PFSK-1 (cell line): ENCODE measurements around the gene FEM1B.

Experiments
- FOXP2 ChIP-seq: optimal IDR thresholded peaks from 2 replicates; pipeline ENCODE3; 2011; ENCODE audit warnings: borderline replicate concordance, control low read depth, inconsistent platforms; ENCODE audit not compliant: insufficient read depth; ENCODE audit errors: extremely low read length, extremely low read depth
- POLR2AphosphoS5 ChIP-seq: IDR thresholded peaks from 2 replicates; pipeline ENCODE4 v1.6.1; 2012; ENCODE audit warnings: low read depth, mild to moderate bottlenecking, control low read depth, low read length, moderate library complexity
- SIN3A ChIP-seq: IDR thresholded peaks from 2 replicates; pipeline ENCODE4 v1.6.1; 2012; ENCODE audit warnings: mild to moderate bottlenecking, low read length, moderate library complexity, borderline replicate concordance; ENCODE audit not compliant: insufficient read depth
- TAF1 ChIP-seq: IDR thresholded peaks from 2 replicates; pipeline ENCODE4 v1.6.1; 2012; ENCODE audit warnings: low read length, control low read depth, borderline replicate concordance; ENCODE audit not compliant: insufficient read depth
- TF ChIP-seq, protein P1 (sequence below), 2 experiments: IDR thresholded peaks; 2 replicates each; pipeline versions ENCODE4 v1.6.1 to v1.8.0; 2011 to 2012; ENCODE audit warnings: low read depth in 2 of 2, low read length in 2 of 2, control low read depth in 1 of 2, inconsistent platforms in 1 of 2, mild to moderate bottlenecking in 1 of 2, moderate library complexity in 1 of 2; ENCODE audit not compliant: insufficient read depth in 1 of 2

Gene FEM1B

DNA sequence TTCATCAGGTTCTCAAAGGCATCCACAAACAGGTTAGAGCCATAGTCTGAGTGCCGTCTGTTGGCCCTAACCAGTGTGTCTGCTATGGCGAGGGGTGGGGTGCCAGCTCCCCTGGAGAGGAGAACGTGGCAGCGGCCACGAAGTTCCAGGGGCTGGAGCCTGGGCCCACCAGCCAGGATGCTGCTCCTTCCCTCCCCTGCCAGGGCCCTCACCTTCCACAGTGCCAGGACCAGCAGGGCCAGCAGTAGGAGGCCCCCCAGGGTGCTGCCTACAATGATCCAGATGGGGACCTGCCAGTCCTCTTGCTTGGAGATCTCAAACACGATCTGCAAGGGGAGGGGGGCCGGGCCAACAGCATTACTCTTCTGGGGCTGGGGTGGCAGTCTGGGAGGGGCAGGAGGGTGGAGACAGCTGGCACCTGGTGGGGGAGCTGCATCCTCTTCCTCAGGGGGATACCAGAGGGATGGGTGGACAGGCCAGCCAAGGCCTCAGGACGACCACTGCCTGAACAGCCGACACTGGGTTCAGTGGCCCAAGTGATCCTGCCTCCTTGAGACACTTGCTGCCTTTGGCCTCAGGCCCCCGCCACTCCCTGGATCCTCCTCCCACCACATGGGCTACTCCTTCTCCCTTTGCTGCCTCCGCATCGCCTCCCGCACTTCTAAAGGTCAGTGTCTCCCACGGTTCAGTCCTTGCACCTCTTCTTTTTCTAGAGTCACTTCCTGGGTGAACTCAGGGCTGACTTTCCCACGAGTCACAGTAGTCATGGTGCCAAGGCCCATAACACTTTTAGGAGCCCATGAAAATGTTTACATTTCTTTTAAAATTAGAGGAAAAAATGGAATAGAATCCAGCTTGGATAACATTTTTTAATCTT lies 26.3 kb downstream of the FEM1B start:
- TF ChIP-seq, protein P1, sequence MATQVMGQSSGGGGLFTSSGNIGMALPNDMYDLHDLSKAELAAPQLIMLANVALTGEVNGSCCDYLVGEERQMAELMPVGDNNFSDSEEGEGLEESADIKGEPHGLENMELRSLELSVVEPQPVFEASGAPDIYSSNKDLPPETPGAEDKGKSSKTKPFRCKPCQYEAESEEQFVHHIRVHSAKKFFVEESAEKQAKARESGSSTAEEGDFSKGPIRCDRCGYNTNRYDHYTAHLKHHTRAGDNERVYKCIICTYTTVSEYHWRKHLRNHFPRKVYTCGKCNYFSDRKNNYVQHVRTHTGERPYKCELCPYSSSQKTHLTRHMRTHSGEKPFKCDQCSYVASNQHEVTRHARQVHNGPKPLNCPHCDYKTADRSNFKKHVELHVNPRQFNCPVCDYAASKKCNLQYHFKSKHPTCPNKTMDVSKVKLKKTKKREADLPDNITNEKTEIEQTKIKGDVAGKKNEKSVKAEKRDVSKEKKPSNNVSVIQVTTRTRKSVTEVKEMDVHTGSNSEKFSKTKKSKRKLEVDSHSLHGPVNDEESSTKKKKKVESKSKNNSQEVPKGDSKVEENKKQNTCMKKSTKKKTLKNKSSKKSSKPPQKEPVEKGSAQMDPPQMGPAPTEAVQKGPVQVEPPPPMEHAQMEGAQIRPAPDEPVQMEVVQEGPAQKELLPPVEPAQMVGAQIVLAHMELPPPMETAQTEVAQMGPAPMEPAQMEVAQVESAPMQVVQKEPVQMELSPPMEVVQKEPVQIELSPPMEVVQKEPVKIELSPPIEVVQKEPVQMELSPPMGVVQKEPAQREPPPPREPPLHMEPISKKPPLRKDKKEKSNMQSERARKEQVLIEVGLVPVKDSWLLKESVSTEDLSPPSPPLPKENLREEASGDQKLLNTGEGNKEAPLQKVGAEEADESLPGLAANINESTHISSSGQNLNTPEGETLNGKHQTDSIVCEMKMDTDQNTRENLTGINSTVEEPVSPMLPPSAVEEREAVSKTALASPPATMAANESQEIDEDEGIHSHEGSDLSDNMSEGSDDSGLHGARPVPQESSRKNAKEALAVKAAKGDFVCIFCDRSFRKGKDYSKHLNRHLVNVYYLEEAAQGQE (IDR thresholded peaks at IDR 0.05; ENCODE audit: insufficient read depth in 1 of 2, low read depth in 2 of 2, low read length in 2 of 2): no peak
- TF ChIP-seq FOXP2: no peak
- no peak for TF ChIP-seq SIN3A
- no peak for TF ChIP-seq TAF1
- TF ChIP-seq POLR2AphosphoS5: no peak

GRCh38 chr15:68304589-68305337 lies 27.2 kb downstream of the FEM1B start:
- TF ChIP-seq FOXP2 (no peak), POLR2AphosphoS5 (no peak), SIN3A (no peak), TAF1 (no peak)
- TF ChIP-seq, protein P1 (IDR thresholded peaks at IDR 0.05; ENCODE audit: insufficient read depth in 1 of 2, low read depth in 2 of 2, low read length in 2 of 2): no peak

GRCh38 chr15:68305420-68305871 lies 27.9 kb downstream of the FEM1B start:
- no peak for TF ChIP-seq SIN3A

DNA sequence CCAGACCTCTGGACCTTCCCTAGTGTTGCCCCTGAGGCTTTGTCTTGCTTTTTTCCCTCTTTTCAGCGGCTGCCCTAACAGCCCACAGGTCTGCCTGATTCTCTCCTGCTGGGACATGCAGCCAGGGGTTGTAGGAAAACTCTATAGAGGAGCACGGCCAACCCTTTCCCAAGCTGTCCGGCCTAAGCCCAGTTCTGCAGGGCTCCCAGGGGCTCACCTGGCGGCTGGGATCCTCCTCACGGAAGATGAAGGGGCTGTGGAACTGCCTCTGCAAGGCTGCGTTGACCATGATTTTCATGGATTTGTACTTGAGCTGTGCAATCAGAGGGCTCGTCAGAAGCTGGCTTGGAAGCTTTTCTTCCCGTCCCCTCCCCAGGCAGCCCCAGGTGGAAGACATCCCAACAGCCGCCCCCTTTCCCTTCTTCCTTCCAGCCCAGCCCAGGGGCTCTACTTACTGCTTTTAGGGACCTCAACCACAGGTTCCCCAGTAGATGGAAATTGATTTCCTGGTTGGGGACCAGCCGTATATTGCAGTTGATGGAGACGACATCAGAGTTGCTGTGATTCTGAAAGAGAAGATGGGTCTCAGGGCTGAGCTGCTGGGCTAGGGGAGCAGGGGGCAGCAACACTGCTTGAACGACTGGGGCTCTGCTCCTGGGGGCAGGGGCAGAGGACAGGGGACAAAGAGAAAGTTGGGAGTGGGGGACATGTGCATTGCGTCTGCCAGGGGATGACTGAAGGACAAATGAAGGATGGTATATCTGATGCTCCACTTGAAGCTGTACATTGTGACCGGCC lies 29.8 kb downstream of the FEM1B start:
- TF ChIP-seq POLR2AphosphoS5: no peak
- TF ChIP-seq, protein P1 (IDR thresholded peaks at IDR 0.05; ENCODE audit: insufficient read depth in 1 of 2, low read depth in 2 of 2, low read length in 2 of 2): no peak
- no peak for TF ChIP-seq FOXP2
- no peak for TF ChIP-seq SIN3A
- TF ChIP-seq TAF1: no peak

DNA sequence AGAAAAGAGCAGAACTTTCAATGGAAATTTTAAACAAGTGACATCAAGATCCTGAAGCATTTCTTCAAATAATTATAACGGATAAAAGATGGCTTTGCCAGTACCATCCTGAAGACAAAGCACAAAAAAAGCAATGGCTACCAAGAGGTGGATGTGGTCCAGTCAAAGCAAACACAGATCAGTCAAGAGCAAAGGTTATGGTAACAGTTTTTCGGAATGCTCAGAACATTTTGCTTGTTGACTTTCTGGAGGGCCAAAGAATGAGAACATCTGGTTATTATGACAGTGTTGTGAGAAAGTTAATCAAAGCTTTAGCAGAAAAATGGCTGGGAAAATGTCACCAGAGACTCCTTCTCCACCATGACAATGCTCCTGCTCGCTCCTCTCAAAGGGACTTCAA lies 31.5 kb downstream of the FEM1B start:
- TF ChIP-seq SIN3A (no peak), TAF1 (no peak), FOXP2 (no peak), POLR2AphosphoS5 (no peak)
- TF ChIP-seq, protein P1 (IDR thresholded peaks at IDR 0.05; ENCODE audit: insufficient read depth in 1 of 2, low read depth in 2 of 2, low read length in 2 of 2): no peak
